ENCODE results near the gene B4GALT4. TPM values are rescaled to one million over a fixed set of nuclear protein-coding genes. Genes with fewer than 3 reads are reported as not detected.

The B4GALT4 gene
- polyA plus RNA-seq, 1 of the 3 experiments (the other 2 are of a cell fraction), result 15.7 TPM

DNA sequence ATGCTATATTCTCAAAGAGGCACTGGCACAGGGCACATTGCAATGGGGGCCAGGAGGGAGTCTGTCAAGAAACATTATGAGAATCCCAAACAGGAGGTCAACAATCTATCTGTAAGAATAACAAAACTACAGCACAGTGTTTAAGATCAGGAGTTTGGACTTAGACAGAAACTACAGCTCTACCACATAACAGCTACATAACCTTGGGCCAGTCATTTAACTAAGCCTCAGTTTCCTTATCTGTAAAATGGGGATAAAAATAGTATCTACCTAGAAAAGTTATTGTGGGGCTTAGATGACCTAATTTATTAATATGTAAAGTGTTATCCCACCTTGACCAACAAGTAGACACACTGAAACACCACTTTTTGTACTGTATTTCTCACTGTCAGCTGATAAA, 9.9 kb downstream of the B4GALT4 start:
- no peaks in the 10 kb centered on the region for H3K9me3 ChIP-seq
- no peaks in the 10 kb centered on the region for H3K9me2 ChIP-seq
- no peak overlapping the region for H3K27ac ChIP-seq (ENCODE audit: low read depth in 2 of 2, low read length in 1 of 2)
- H2AFZ ChIP-seq (ENCODE audit: low read depth), result no peak overlapping the region
- no peak for DNase-seq
- CTCF ChIA-PET, result interaction anchor here (0.7 to 4.3 kb wide), 3 partner anchors 10 to 459 kb away, joined by 3 to 17 read pairs (median 3); partner anchors contain the start of gene B4GALT4
- peaks cover 2 to 6% of the 10 kb centered on the region in 2 experiments; a peak in 3 of 4 replicates for H3K4me1 ChIP-seq (ENCODE audit: control insufficient read depth in 1 of 2, insufficient read depth in 2 of 2, low read depth in 1 of 2, low read length in 1 of 2)
- no peaks in the 10 kb centered on the region; the same call in 1 of the 2 replicates for H4K20me1 ChIP-seq (ENCODE audit: insufficient read depth)
- POLR2A ChIA-PET, result no interaction called here
- TF ChIP-seq, protein P1, sequence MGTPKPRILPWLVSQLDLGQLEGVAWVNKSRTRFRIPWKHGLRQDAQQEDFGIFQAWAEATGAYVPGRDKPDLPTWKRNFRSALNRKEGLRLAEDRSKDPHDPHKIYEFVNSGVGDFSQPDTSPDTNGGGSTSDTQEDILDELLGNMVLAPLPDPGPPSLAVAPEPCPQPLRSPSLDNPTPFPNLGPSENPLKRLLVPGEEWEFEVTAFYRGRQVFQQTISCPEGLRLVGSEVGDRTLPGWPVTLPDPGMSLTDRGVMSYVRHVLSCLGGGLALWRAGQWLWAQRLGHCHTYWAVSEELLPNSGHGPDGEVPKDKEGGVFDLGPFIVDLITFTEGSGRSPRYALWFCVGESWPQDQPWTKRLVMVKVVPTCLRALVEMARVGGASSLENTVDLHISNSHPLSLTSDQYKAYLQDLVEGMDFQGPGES (IDR thresholded peaks at IDR 0.05; ENCODE audit: low read depth, low read length), result no peak
- TF ChIP-seq RAD21 (IDR thresholded peaks at IDR 0.05; ENCODE audit: low read length) (no peak), GABPA (IDR thresholded peaks at IDR 0.05; ENCODE audit: low read depth) (no peak), EP300 (IDR thresholded peaks at IDR 0.05; ENCODE audit: borderline replicate concordance in 1 of 2, low read depth in 1 of 2, low read length in 1 of 2) (no peak), ELF1 (IDR thresholded peaks at IDR 0.05) (no peak), FOSL2 (IDR thresholded peaks at IDR 0.05; ENCODE audit: borderline replicate concordance, low read depth) (no peak), YY1 (IDR thresholded peaks at IDR 0.05; ENCODE audit: low read depth) (no peak), RCOR1 (IDR thresholded peaks at IDR 0.05; ENCODE audit: low read length) (no peak), NRF1 (IDR thresholded peaks at IDR 0.05; ENCODE audit: low read depth, low read length) (no peak), TEAD4 (IDR thresholded peaks at IDR 0.05; ENCODE audit: borderline replicate concordance, insufficient read depth) (no peak)
- TF ChIP-seq, protein P2, sequence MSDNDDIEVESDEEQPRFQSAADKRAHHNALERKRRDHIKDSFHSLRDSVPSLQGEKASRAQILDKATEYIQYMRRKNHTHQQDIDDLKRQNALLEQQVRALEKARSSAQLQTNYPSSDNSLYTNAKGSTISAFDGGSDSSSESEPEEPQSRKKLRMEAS (IDR thresholded peaks at IDR 0.05; ENCODE audit: low read depth), result no peak
- H3K27me3 ChIP-seq (ENCODE audit: insufficient read depth), result no peaks in the 10 kb centered on the region
- no peak overlapping the region for H3K4me2 ChIP-seq
- peaks cover 12% of the 10 kb centered on the region for H3F3A ChIP-seq (replicated peaks; ENCODE audit: insufficient read depth)
- H3K9ac ChIP-seq, result no peak overlapping the region
- peaks cover 52 to 84% of the 10 kb centered on the region in 2 experiments for H3K36me3 ChIP-seq (replicated peaks in 1 of 2; ENCODE audit: control insufficient read depth in 1 of 2, insufficient read depth in 2 of 2, low read length in 1 of 2)
- H3K4me3 ChIP-seq (ENCODE audit: low read depth in 2 of 2, low read length in 1 of 2), result no peak overlapping the region
- peaks cover 10% of the 10 kb centered on the region; the same call in 1 of the 2 replicates for H3K79me2 ChIP-seq (ENCODE audit: insufficient read depth)

DNA sequence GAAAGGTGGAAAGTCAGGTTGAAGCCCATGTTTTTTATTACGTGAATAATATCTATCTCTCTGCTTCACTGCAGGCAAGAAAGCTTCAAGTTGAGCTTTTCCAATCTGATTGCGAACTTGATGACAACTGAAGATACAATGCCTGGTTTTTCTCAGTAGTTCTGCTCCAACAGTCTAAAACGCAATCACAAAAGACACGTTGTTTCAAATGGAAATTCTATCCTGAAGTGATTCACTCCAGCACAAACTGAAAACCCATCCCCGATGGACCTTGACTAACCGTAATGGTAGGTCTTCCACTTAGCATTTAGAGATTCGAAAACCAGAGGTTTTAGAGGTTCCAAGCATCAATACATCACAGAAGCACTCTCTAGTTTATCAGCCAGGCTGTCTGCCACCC, 10.6 kb downstream of the B4GALT4 start:
- ChIA-PET CTCF (interaction anchor here (0.7 to 4.3 kb wide), 2 partner anchors 11 to 107 kb away, joined by 3 to 17 read pairs; partner anchors contain the start of gene B4GALT4), POLR2A (no interaction called here)
- TF ChIP-seq EP300 (IDR thresholded peaks at IDR 0.05; ENCODE audit: borderline replicate concordance in 1 of 2, low read depth in 1 of 2, low read length in 1 of 2) (no peak), TCF12 (IDR thresholded peaks at IDR 0.05) (no peak), GABPA (IDR thresholded peaks at IDR 0.05; ENCODE audit: low read depth) (no peak), YY1 (IDR thresholded peaks at IDR 0.05; ENCODE audit: low read depth) (no peak), RAD21 (IDR thresholded peaks at IDR 0.05; ENCODE audit: low read length) (no peak), RXRA (IDR thresholded peaks at IDR 0.05; ENCODE audit: borderline replicate concordance, low read depth) (no peak), SMC3 (IDR thresholded peaks at IDR 0.05; ENCODE audit: low read depth, low read length) (no peak), SIN3A (IDR thresholded peaks at IDR 0.05; ENCODE audit: borderline replicate concordance, low read depth, low read length) (no peak)
- TF ChIP-seq, protein P3, sequence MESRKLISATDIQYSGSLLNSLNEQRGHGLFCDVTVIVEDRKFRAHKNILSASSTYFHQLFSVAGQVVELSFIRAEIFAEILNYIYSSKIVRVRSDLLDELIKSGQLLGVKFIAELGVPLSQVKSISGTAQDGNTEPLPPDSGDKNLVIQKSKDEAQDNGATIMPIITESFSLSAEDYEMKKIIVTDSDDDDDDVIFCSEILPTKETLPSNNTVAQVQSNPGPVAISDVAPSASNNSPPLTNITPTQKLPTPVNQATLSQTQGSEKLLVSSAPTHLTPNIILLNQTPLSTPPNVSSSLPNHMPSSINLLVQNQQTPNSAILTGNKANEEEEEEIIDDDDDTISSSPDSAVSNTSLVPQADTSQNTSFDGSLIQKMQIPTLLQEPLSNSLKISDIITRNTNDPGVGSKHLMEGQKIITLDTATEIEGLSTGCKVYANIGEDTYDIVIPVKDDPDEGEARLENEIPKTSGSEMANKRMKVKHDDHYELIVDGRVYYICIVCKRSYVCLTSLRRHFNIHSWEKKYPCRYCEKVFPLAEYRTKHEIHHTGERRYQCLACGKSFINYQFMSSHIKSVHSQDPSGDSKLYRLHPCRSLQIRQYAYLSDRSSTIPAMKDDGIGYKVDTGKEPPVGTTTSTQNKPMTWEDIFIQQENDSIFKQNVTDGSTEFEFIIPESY (IDR thresholded peaks at IDR 0.05; ENCODE audit: borderline replicate concordance, low read depth), result no peak
- TF ChIP-seq, protein P4, sequence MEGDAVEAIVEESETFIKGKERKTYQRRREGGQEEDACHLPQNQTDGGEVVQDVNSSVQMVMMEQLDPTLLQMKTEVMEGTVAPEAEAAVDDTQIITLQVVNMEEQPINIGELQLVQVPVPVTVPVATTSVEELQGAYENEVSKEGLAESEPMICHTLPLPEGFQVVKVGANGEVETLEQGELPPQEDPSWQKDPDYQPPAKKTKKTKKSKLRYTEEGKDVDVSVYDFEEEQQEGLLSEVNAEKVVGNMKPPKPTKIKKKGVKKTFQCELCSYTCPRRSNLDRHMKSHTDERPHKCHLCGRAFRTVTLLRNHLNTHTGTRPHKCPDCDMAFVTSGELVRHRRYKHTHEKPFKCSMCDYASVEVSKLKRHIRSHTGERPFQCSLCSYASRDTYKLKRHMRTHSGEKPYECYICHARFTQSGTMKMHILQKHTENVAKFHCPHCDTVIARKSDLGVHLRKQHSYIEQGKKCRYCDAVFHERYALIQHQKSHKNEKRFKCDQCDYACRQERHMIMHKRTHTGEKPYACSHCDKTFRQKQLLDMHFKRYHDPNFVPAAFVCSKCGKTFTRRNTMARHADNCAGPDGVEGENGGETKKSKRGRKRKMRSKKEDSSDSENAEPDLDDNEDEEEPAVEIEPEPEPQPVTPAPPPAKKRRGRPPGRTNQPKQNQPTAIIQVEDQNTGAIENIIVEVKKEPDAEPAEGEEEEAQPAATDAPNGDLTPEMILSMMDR (IDR thresholded peaks at IDR 0.05), result no peak
- TF ChIP-seq, protein P5, sequence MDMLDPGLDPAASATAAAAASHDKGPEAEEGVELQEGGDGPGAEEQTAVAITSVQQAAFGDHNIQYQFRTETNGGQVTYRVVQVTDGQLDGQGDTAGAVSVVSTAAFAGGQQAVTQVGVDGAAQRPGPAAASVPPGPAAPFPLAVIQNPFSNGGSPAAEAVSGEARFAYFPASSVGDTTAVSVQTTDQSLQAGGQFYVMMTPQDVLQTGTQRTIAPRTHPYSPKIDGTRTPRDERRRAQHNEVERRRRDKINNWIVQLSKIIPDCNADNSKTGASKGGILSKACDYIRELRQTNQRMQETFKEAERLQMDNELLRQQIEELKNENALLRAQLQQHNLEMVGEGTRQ (IDR thresholded peaks at IDR 0.05; ENCODE audit: borderline replicate concordance, low read depth, low read length), result no peak
- Histone ChIP-seq H2AFZ (ENCODE audit: low read depth) (no peak overlapping the region), H4K20me1 (ENCODE audit: insufficient read depth) (no peaks in the 10 kb centered on the region), H3K9ac (no peak overlapping the region), H3K36me3 (replicated peaks in 1 of 2; ENCODE audit: control insufficient read depth in 1 of 2, insufficient read depth in 2 of 2, low read length in 1 of 2) (peaks cover 47 to 79% of the 10 kb centered on the region in 2 experiments), H3F3A (replicated peaks; ENCODE audit: insufficient read depth) (peaks cover 6% of the 10 kb centered on the region), H3K27ac (ENCODE audit: low read depth in 2 of 2, low read length in 1 of 2) (no peak overlapping the region), H3K9me3 (no peaks in the 10 kb centered on the region), H3K4me3 (ENCODE audit: low read depth in 2 of 2, low read length in 1 of 2) (no peak overlapping the region), H3K4me1 (ENCODE audit: control insufficient read depth in 1 of 2, insufficient read depth in 2 of 2, low read depth in 1 of 2, low read length in 1 of 2) (peaks cover 0 to 2% of the 10 kb centered on the region in 2 experiments; a peak in 2 of 4 replicates), H3K9me2 (no peaks in the 10 kb centered on the region), H3K79me2 (ENCODE audit: insufficient read depth) (peaks cover 7% of the 10 kb centered on the region; the same call in 1 of the 2 replicates), H3K4me2 (no peak overlapping the region), H3K27me3 (ENCODE audit: insufficient read depth) (no peaks in the 10 kb centered on the region)
- WGBS (ENCODE audit: low lambda C conversion rate), result 94% methylated on average over 7 of the region's 7 CpGs
- no peak for DNase-seq
